Subcutaneous adipose tissue (tissue), 4 donors: ENCODE data around the gene ISM1. TPM values are rescaled to one million over a fixed set of nuclear protein-coding genes. Genes with fewer than 3 reads are reported as not detected.

ENCODE experiments used
- CTCF ChIP-seq: fragments of 450-650 bp; IDR thresholded peaks from one replicate; pipeline ENCODE4 v1.5.1; 2016; ENCODE audit warnings: low read depth, mild to moderate bottlenecking, control low read depth, antibody characterized with exemption, moderate library complexity
- total RNA-seq, 4 donors: library from RNA; depleted of rRNA; stranded (reverse); fragments of >200 nt; gene quantifications; one replicate each; pipeline ENCODE4 v1.1.0, GENCODE V29; 2016

ISM1 gene
- total RNA-seq, 4 donors from 2014 or later, result 12.2 to 16.0 (median 12.6) TPM

DNA sequence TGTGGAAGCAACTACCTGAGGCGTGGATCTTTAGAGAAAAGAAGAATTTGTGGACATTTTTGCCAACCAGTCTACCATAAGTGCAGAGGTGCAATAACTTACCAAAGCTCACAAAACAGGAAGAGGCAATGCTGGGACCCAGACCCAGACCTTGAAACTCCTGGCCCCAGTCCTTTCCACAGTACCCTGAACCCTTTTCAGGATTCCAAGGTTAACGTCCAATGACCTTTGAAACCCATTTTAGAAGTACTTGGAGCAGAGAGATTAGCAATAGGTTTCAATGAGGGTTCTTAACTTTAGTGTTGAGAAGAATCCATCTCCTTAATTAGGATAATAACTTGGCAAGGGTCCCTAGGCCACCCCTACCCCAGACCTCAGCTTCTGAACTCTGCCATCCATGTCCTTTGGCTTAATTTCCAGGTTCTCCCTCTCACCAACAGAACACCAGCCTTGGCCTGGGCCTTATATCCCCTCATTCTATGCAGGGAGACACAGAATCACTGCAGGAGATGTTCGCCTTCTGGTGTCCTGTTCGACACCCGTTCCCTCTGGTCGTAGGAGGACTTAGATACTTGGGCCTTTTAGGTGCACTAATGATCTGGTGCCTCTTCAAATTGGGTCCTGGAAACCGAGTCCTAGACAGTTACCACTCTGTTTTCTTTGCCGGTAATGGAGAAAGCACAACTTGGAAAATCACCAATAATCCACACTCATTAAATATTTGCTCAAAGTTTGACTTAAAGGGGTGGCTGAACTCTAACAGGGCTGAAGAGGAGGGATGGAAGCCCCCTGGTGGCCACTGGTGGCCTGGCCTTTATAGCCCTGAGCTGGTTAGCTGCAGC lies 40.6 kb downstream of the ISM1 start:
- TF ChIP-seq CTCF, result no peak

GRCh38 chr20:13262302-13262650 lies 41.2 kb downstream of the ISM1 start:
- no peak for TF ChIP-seq CTCF

DNA sequence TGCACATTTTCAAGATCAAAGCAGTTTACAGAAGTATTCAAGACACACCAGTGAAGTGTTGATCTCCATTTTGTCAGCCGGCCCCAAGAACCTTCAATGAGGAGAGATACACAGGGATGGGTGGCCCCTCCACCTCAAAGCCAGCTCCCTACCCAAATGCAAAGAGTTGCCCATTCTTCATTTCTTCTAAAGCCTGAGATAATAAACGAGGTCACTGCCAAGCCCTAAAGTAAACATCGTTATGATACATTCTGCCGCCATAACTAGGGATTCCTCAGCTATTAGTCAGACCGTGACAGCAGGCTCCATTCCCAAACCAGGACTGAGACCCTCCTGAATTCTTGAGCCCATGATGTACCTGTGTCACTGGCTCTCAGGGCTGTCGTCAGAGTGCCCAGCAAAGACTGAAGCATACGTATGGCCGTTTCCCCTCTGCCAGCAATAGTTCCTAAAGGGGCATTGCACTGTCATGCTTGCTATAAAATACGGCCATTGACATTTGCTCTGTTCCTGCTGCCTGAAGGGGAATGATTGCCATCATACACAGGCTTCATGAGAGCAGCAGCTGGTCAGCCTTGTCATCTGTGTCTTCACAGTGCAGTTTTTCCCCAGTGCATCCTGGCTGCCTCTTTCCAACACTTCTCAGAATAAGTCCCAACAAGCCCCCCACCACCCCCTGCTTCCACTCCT lies 41.7 kb downstream of the ISM1 start:
- TF ChIP-seq CTCF, result no peak

DNA sequence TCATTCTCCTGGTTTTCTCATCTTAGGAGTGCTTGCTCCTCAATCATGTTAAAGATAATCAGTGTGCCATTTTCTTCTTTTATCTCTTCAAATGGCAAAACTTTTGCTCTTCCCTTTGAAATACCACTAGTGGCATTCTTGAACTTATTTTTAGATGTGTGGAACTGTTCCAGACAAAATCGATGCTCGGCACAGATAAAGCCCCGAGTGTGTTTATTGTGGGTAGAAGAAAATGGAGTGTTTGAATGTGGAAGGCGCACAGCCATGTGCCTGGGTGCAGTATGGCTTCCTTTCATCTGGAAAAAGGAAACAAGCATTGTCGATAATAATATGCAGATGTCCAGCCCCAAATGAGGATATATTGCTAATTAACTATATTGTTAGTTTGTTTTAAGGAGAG lies 42.4 kb downstream of the ISM1 start:
- TF ChIP-seq CTCF, result no peak

DNA sequence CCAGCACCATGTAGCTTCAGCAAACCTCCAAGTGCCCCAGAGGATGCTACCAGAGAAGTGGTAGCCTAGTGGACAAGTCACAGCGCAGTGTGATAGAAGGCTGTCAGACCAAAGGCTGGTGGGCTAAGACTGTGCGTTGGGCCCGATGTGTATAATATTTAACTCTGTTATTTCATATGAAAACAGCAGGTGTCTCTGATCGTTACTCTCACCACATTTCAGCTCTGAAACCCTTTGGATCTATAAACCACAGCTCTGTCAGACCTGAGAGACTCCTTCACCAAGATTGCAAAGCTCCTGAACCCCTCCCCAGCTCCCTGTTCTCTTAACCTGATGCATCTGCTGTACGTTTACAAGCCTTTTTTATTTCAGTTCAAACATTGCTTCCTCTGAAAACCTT lies 43.8 kb downstream of the ISM1 start:
- no peak for TF ChIP-seq CTCF

DNA sequence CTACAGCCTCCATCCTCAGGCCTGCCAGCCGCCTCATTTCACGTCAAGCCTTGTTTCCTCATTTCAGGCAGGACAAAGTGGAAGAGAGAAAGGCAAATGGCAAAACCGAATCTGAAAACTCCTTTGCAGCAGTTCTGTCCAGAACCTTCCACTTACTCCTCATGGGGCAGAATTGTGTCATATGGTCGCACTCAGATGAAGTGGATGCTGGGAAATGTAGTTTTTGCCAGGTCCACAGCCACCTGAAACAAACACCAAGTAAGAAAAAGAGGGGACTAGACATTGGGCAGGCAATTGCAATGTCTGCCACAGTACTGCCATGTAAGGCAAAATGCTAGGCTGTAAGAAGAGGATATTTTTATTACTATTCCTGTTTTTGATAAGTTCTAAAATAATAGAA lies 44.9 kb downstream of the ISM1 start:
- TF ChIP-seq CTCF, result no peak

GRCh38 chr20:13267231-13267630 lies 46.2 kb downstream of the ISM1 start:
- no peak for TF ChIP-seq CTCF
